Measurements from ENCODE around the gene RHEB.

- TF ChIP-seq ISL1 (CRISPR knock-in tag; IDR thresholded peaks at IDR 0.05): no peak
- no peak for TF ChIP-seq TSHZ2 (CRISPR knock-in tag; IDR thresholded peaks at IDR 0.05)
- no peak for TF ChIP-seq ZNF8 (CRISPR knock-in tag; IDR thresholded peaks at IDR 0.05)
- TF ChIP-seq BACH2 (CRISPR knock-in tag; IDR thresholded peaks at IDR 0.05; ENCODE audit: borderline replicate concordance): no peak
- TF ChIP-seq SNAI2 (CRISPR knock-in tag; IDR thresholded peaks at IDR 0.05): no peak
- no peak for TF ChIP-seq POU6F1 (CRISPR knock-in tag; IDR thresholded peaks at IDR 0.05; ENCODE audit: borderline replicate concordance, low read depth)
- TF ChIP-seq PATZ1 (CRISPR knock-in tag; IDR thresholded peaks at IDR 0.05; ENCODE audit: borderline replicate concordance): no peak
- TF ChIP-seq ESRRG (CRISPR knock-in tag; IDR thresholded peaks at IDR 0.05): no peak
- no peak for TF ChIP-seq ARNTL (CRISPR knock-in tag; IDR thresholded peaks at IDR 0.05; ENCODE audit: borderline replicate concordance, low read depth)
- no peak for TF ChIP-seq CSRNP3 (CRISPR knock-in tag; IDR thresholded peaks at IDR 0.05)
- TF ChIP-seq CREB5 (CRISPR knock-in tag; IDR thresholded peaks at IDR 0.05; ENCODE audit: low read depth): no peak
These were observed 40.0 kb upstream of the RHEB start for GRCh38 chr7:151559557-151560183.
